ENCODE measurements around the gene POU6F1.

- TF ChIP-seq CTCF (conservative IDR thresholded peaks at IDR 0.05; ENCODE audit: low read length) (no peak), EZH2phosphoT487 (IDR thresholded peaks at IDR 0.05; ENCODE audit: borderline replicate concordance) (no peak)
Observed at GRCh38 chr12:51245476-51246253, 27.8 kb upstream of the POU6F1 start.

All from Loucy (cell line).